ENCODE results near the gene GBA2.

Gene GBA2

DNA sequence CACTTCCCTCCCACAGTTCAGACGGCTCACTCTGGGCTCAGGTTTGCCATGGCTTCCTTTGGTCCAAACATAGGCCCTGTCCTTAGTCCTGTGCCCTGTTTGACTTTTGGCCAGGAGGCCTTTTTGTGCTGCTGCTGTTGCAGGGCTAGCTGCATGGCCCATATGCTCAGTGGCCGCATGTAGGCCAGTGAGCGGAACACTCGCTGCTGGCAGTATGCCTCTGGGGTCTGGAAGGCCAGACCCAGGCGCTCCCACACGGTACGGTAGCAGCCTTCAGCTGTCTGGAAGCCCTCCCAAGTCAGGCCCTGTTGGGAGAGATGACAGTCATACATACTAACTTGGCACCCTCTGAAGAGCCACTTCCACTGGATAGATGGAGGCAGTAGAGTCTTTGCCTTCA, 11.9 kb downstream of the GBA2 start:
- no peak for DNase-seq (ENCODE audit: low read depth)

DNA sequence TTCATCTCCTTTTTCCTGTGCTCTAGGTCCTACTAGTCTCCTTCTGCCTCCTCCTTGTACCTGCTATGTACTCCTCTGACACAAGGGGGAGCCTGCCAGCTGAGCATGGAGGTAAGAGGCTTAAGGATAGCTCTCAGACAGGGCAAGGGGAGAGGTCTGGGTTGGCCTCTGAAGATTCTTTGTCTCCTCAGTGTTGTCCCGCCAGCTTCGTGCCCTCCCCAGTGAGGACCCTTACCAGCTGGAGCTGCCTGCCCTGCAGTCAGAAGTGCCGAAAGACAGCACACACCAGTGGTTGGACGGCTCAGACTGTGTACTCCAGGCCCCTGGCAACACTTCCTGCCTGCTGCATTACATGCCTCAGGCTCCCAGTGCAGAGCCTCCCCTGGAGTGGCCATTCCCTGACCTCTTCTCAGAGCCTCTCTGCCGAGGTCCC, 12.8 kb downstream of the GBA2 start:
- DNase-seq (ENCODE audit: low read depth): peak; percentile 85

DNA sequence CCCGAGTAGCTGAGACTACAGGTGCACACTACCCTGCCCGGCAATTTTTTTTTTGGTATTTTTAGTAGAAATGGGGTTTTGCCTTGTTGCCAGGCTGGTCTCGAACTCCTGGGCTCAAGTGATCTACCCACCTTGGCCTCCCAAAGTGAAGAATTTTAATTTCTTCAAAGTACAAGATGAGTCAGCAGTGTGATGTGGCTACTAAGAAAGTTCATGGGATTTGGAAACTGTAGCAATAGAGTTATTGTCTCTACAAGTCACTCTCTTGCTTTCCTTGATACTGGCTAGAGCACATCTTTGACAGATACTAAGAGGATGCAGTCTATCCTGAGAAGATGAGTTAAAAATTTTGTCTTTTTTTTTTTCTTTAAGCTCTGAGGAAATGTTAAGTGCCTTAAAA, 14.9 kb downstream of the GBA2 start:
- DNase-seq (ENCODE audit: low read depth): peak; percentile 44

DNA sequence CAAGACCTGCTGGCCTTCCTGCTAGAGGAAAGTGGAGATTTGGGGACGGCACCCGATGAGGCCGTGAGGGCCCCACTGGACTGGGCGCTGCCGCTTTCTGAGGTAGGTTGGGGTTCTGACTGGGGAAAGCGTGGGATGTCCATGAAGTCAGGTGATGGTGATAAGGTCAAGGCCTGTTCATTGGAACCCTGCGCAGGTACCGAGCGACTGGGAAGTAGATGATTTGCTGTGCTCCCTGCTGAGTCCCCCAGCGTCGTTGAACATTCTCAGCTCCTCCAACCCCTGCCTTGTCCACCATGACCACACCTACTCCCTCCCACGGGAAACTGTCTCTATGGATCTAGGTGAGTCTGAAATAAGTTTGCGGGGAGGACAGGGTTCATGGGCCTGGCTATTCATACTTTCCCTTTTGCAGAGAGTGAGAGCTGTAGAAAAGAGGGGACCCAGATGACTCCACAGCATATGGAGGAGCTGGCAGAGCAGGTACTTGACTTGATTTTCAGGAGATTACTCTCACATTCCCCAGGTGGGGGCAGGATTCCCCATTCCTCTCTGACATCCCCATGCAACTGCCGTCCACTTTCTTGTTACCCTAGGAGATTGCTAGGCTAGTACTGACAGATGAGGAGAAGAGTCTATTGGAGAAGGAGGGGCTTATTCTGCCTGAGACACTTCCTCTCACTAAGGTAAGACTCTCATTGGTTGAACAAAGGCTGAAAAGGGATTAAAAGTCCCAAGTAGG, 16.1 kb downstream of the GBA2 start:
- DNase-seq (ENCODE audit: low read depth): peak; percentile 81

DNA sequence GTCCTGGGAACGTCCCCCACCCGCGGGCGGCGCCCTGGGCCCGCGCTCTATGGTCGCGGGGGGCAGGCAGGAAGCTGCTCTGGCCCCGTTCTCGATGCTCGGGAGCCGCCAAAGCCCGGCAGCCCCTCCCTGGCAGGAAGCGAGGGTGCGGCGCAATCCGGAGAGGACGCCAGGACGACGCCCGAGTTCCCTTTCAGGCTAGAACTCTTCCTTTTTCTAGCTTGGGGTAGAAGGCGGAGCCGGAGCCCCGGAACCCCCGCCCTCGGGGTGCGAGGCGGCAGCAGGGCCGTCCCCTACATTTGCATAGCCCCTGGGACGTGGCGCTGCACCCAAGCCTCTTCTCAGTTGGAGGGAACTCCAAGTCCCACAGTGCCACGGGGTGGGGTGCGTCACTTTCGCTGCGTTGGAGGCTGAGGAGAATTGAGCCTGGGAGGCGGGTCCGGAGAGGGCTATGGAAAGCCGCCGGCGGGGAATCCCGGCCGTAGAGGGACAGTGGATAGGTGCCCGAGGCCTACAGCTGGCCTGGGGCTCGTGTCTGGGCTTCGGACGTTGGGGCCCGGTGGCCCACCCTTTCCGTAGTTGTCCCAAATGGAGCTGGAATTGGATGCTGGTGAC, 16.7 kb downstream of the GBA2 start, which contains the start of the genes CREB3 and TLN1:
Gene CREB3, plus strand, starts transcription at position 482 of the 615 bp plus-strand sequence. Its CDS starts 107 bp downstream, at position 589.
Gene TLN1, minus strand, starts transcription at position 11 of the 615 bp plus-strand sequence. CDS start 6,501 bp downstream, outside the sequence.
- DNase-seq (ENCODE audit: low read depth): peak; percentile 100

DNA sequence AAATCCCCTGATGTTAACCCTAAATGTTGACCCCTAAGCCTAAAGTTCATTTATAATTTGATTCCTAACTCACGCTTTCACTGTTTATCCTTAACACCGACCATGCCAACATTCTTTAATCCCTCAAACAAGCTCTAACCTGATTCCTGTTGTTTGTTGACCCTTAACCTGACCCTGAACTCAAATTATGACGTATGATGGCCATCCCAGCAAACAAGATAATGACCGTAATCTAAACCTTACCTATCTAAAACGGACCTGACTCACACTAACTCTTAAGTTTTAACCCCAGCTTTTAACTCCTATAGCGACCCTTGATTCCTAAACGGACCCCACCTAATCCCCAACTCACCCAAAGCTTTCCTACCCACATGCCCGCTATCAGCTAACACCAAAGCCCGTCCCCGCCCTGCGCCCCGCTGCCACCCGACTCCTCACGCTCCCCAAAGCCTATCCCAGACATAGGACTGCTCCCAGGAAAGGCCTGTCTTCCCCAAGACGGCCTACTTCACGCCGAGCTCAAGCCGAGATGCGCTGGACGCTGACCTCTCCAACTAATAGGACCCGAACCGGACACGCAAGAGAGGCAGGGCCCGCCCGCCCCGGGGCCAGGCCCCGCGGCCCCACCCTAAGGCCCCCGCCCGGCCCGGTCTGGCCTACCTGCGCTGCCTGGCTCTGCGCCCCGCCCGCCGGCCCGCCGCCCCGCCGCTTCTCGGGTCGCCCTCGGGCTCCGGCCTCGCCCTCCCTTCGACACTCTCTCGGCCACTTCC, 17.4 kb downstream of the GBA2 start:
- peak; percentile 13 for DNase-seq (ENCODE audit: low read depth)

DNA sequence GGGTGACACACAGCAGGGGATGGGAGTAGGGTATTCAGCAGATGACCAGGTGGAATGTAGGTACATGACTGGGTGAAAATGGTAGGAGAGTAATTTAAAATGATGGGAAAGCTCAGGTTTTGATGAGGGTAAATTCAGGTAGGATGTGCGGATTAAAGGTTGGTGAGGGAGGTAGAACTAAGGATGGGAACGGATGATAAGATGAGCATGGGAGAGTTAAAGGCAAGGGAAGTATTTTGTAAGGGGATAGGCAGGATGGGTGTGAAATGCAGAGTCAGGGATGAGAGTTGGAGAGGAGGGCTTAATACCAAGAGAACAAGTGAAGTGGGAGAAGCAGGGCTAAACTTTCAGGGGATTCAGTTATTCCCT, 18.6 kb downstream of the GBA2 start:
- DNase-seq (ENCODE audit: low read depth): no peak

DNA sequence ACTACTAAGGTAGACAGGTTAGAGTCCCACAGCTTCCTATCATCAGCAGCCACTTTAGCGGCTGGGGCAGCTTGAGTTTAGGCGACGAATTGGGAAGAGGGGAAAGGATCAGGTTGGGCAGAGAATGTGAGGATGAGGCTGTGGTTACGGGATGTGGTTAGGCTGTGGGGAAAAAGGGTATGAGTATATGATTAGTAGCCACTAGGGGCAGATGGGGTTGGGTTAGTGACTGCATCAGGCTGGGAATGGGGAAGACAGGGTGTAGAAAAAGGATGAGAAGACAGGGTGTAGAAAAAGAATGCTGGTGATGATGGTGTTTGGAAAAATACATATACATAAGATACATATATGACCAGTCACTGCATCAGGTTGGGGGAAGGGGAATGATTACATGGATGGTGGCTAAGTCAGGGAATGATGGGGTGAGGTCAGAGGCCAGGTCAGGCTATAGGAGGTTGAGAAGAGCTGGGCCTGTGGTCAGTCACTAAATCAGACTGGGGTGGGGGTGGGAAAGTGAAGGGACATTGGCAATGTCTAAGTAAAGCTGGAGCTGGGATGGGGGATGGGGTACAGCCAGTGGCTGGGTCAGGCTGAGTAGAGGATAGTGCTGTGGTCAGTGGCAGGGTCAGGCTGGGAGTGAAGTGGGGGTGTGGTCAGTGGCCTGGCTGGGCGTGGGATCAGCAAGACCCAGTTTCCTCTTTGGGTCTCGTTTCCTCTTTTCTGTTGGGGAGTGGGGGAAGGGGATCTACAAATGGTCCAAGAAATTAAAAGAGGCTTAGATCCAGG, 19.1 kb downstream of the GBA2 start:
- DNase-seq (ENCODE audit: low read depth): peak; percentile 85

DNA sequence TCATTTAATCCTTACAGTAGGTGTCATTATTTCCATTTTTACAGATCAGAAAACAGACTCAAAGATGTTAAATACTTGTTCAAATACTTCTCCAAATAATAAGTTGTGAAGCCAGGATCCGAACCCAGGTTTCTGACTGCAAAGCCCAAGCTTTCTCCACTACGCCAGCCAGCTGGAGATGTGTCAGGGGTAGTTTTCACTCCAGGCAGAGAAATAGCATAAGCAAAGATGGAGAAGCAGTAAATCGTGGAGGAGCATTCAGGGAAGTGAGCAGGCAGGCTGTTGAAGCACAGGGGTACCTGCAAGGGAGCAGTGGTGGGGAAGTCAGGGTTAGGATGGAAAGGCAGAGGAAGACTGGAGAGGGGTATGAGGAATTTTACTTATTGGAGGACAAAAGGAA, 19.9 kb downstream of the GBA2 start:
- no peak for DNase-seq (ENCODE audit: low read depth)

DNA sequence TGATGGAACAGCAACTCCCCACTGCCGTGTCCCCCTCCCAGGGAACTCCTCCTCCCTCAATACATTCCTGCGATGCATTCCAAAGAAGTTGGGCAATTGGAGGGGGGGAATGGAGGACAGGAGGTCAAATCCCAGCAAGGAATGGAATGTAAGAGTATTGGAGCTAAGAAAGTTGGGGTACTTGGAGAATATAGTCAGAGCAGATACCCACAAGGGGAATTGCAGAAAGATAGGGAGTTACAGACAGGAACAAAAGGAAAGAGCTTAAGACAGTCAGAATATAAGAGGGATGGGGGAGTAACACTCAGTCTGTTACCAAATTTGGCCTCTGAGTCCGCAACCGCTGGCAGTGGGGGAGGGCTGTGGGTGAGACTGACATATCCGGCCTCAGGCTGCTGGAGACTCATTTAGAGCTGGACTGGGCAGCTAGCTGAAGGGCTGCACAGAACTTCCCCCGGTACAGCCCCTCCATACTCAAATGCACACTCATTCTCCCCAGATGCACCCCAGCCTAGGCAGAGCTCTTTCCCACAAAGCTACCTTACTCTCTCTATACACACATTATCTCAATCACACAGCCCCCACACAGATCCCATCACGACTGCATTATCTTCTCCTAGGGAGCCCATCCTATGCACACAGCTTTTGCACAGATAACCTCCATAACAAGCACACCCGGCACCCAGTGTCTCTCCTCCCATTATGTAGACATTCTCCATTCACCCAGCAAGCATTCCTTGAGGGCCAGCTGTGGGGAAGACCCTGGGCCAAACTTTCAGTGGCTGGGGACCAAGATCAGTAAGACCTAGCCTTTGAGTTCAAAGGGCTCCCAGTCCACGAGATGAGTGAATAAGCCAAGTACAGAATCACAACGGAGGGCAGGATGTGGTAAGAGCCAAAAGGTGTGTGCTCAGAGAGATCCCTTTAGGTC, 20.7 kb downstream of the GBA2 start:
- DNase-seq (ENCODE audit: low read depth): peak; percentile 87

DNA sequence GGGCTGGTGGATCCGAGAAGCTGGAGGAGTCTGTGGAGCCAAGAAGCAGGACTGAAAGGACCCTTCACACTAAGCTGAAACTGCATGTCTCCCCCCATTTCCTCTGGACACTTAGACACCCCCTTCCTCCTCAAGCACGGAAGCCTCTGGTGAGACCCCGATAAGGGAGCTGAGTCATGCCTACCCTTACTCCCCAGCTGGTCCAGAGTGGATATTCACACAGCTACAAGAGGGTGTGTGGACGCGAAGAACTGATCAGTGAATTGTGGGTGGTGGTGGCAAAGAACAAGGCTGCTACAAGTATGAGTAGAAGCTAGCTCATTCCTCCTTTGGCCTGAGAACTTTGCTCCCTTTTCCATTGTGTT, 21.4 kb downstream of the GBA2 start:
- DNase-seq (ENCODE audit: low read depth): no peak

DNA sequence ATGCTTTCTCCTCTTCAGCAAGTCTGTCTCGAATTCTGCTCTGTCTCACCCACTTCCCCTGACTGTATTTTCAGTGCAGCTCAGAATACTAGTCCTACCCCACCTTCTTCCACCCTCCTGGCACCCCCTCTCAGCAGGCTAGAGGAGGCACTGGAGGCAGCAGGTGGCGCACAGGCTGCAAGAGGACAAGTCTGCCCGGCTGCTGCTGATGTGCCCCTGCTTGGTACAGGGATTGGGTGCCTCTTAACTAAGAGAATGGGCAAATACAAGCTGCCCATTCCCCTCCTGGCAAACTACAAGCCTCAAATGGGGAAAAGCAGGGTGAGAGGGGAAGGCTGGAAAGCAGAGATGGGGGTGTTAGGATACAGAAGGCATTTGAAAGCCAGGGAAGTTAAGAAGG, 22.1 kb downstream of the GBA2 start:
- peak; percentile 65 for DNase-seq (ENCODE audit: low read depth)

DNA sequence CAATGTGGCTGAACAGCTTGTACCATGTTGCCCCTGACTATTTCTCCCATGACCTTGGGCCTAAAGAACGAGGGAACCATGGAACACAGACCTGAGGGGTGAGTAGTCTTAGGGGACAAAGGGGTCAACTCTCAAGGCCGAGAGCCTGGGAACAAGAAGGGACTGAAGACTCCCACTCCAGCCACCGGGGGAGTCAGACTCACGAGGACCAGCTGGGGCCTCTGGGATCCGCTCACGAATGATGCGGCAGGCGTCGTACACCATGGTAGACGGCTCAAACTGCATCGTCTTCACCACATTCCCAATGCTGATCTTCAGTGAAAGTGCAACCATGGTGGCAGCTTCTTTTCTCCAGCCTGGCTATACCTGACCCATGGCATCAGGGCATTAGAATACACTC, 23.7 kb downstream of the GBA2 start:
- no peak for DNase-seq (ENCODE audit: low read depth)

DNA sequence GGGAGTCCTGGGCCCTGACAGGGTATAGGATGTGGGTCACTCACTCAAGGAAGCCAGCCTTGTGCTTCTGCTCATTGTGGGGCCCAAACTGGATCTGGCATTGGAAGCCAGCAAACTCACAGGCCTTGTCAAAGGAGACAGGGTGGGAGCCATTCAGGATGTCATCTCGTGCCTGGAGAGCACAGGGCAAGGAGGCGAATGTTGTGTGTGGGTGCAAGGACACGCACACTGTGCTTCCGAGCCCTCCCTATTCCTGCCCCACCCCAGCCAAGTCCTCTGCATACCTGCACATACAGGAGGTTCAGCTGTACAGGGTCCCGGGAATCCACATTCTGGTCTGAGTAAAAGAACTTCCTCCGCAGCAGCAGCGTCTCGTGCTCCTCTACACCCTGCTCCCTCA, 25.1 kb downstream of the GBA2 start:
- DNase-seq (ENCODE audit: low read depth): no peak

DNA sequence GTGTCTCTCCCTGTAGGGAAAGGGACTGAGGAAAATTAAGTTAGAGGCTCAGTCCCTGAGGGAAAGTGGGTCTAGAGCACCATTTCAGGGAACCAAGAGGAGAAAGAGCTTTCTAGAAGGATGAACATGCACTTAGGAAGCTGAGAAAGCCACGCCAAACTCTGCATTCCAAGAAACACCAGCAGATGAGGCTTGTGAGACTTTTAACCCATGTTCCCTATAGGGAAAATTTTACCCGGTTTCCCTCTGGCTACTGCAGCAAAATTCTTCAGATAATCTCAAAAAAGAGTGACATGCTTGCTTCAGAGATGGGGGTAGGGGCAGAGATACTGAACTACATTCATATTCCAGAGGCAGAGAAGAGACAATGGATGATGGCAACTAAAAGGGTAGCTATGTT, 25.6 kb downstream of the GBA2 start:
- no peak for DNase-seq (ENCODE audit: low read depth)

DNA sequence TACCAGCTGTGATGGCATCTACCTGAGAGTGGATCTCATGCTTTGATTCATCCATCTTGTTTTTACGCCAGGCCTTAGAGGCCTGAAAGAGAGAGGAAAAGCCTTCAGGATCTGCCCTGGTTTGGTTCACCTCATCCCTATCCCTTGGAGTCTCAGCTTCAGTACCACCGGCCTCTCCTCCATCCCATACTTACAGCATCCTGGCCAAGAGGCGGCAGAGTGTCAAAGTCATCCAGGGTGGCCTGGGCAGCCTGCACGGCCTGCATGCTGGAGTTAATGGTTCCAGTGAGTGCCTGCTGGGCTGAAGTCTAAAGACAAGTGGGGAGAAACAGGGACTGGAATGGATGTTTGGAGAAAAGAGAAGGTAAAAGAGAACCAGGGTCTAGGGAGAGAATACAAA, 29.5 kb downstream of the GBA2 start:
- DNase-seq (ENCODE audit: low read depth): no peak

DNA sequence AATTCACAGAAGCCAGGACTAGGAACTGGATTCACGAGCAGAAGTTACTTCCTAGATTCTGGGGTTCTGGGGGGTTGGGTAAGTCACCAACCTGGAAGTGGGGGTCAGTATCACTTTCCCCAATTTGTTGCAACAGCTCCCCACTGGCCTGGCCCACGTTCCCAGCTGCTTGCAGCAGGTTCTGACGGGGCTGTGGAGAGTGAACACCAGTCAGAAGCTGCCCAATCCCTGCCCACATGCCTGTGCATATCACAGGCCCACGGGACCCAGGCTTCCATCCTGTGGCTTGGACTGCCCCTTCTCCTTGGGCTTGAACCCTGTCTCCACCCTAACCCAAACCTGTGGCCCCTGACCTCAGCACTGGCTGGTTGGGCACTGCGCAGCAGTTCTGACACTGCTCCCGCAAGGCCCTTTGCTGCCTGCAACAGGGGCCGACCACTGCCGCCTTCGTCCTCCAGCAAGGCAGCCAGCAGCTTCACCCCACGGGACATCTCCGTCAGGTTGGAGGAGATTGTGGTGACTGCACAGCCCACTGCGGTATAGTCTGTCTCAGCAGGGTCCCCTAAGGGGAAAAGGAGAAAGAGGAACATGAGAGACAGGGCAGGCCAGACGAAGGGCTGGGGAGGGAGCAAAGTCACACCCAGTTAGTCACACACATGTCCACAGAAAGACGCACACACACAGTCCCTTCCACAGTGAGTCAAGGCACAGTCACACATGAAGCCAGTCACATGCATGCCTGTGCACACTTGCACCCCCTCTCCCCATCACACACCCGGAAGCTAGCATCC, 30.1 kb downstream of the GBA2 start:
- DNase-seq (ENCODE audit: low read depth): no peak

DNA sequence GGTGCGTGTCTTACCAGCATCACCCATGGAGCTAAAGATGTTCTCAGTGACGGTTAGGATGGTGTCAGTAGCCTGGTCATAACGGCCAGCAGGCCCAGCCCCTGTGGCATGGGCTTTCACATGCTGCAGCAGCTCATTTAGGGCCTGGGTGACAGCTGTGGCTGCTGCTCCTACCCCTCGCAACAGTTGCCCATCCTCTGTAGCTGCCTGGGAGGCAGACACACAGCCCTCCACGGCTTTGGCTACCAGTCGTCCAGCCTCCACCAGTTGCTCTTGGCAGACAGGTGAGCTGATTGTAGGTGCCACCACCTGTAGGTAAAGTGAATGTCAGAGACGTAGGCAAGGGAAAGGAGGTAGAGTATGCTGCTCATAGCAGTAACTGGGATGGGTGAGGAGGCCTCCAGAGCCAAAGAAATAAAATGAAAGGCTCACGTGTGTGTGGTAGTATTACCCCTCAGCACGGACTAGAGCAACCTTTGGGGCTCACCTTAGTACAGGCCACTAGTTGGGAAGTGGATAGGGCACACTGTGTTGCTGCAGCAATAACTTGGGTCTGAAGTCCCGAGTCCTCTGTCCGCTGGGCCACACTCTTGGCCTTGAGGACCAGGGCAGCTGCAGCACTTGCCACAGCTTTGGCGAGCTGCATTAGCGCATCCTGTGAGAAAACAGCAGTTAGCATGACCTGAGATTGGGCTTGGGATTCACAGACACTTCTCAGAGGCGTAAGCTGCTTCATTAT, 31.7 kb downstream of the GBA2 start:
- DNase-seq (ENCODE audit: low read depth): no peak

DNA sequence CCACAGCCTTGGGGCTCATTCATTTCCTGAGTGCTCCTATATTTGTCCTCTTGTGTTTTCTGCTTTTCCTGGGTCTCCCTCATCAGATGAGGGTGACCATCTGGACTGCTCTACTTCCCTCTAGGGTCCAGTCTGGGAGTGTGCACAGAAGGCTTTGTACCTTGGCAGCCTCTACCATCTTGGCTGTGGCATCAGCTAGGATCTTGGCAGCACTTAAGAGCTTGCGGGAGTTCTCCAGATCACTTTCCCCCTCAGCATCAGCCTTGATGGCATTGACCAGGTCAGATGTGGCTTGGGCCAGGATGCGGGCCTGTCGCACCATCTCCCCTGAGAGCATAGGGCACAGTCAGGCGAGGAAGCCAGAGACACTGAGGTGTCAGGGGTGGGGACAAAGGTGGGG, 32.8 kb downstream of the GBA2 start:
- no peak for DNase-seq (ENCODE audit: low read depth)
